Measurements from ENCODE around the gene DDX1.

DNA sequence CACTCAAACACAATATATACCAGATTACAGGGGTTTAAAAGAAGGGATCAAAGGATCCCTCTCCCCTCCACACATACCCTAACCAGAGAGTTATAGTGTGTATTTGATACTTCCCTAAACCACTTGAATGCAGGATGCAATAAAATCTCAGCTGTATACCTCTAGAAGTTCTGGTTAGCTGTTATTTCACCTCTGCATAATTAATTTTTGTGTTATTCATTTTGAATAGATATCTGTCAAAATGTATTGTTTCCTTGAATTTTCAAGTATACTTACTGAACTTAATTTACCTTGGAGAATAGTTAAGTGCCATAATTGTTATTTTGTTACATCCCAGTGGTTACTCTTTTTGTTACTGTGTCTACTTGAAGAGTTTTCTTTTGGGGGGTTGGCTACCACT is 34.5 kb downstream of the DDX1 start:
- TF ChIP-seq POLR2A (IDR thresholded peaks at IDR 0.05; ENCODE audit: low read length) (no peak), GATA1 (IDR thresholded peaks at IDR 0.05; ENCODE audit: low read depth, low read length) (no peak)
